Central memory CD4-positive, alpha-beta T cell (primary cell): ENCODE measurements around the gene TBC1D2.
"Not testable (repeated sequence)": the region's sequence is repeated elsewhere in the genome, so short reads cannot be mapped to it uniquely, and the experiment has no call there.

Experiments used
- DNase-seq: peaks from one replicate; pipeline ENCODE4 v3.0.0; 2022

The TBC1D2 gene

GRCh38 chr9:98269652-98270051 is 14.2 kb upstream of the TBC1D2 start:
- not testable (repeated sequence) for DNase-seq

DNA sequence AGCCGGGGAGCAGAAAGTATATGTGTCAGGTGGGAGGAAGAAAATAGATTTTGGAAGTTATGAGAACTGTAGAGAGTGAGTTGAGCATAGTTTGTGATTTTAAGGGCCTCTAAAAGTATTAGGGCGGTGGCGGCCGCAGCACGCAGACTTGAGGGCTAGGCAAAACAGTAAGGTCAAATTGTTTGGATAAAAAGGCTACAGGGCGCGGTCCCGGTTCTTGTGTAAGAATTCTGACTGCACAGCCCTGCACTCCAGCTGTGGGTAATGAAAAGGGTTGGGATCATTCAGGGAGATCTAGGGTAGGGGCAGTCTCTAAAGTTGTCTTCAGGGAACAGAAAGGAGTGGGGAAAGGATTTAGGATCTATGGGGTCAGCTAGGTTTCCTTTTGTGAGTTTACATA is 12.1 kb upstream of the TBC1D2 start:
- DNase-seq, result not testable (repeated sequence)

DNA sequence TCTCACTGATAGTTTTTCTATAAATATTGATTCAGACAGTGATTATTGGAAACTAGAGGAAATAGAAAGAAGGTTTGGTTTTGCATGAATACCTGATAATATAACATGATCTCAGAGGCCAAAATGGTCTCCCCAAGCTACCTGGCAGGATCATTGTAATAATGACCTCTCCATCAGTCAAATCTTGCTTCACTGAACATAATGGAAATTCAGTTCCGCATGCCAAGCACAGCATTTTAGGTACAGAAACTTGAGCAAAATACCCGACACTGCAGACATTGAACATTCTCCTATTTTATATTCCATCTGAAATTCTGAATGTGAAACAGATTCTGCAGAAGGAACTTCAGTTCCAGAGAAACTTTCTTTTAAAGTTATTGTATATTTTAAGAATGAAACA is 9.1 kb upstream of the TBC1D2 start:
- DNase-seq, result no peak

DNA sequence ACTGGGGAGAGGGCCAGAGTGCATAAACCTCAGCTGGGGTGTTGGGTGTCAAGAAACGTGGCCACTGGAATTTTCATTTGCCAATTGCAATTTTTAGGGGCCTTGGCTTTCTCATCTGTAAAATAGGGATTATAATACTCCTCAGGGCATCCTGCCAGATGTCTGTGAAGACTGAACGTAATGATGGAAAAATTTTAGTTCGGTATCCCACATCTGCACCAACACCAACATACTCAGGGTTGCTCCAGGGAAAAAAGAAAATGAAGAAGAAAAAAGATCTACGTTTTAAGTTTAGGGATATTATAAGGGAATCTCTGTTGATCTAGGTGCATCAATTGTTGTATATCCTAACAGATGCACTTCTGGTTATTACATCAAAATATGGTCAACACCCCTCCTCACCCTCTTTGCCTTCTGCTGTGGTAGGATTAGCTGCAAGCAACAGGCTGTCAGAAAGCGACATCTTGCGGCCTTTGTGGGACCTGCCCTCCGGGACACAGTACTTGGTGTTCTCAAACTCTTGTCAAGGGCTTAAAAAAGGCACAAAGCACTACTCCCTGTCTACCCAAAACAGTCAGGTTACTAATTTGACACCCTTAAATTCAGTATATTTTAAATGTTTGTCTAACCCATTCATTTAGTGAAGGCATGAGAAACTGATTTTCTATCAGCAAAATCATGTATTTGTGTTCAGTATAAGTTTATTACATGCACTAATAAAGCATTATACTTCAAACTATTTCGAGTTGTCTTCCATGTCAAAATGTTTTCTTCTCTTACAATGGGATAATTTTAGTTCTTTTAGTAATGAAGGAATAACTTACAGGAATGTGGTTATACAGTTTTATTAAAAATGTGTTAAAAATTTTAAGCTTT is 8.3 kb upstream of the TBC1D2 start:
- DNase-seq, result peak; percentile 72

DNA sequence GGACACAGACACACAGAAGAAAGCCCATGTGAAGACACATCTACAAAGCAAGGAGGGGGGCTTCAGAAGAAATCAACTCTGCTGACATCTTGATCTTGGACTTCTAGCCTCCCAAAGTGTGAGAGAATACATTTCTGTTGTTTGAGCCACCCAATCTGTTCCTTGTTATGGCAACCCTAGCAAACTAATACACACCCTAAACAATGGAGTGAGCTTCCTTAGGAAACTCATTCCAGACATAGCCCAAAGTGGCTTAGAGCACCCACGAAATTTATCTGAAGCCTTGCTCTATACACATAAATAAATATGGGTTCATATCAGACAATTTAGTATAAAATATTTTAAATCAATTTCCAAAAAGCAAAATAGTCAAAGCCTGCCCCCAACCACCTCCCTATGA is 7.6 kb upstream of the TBC1D2 start:
- DNase-seq, result no peak

DNA sequence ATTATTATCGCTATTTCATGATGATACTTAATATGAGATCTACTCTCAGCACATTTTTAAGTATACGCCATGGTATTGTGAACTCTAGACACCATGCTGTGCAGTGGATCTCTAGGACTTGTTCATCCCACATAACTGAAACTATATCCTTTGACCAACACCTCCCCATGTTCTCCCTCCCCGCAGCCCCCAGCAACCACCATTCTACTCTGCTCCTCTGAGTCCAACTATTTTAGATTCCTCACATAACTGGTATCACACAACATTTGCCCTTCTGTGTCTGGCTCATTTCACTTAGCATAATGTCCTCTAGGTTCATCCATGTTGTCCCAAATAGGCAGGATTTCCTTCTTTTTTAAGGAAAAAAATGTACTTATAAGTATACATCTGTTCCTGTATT is 6.6 kb upstream of the TBC1D2 start:
- no peak for DNase-seq

GRCh38 chr9:98260635-98261034 is 5.2 kb upstream of the TBC1D2 start:
- DNase-seq, result no peak

GRCh38 chr9:98259791-98260190 is 4.3 kb upstream of the TBC1D2 start:
- DNase-seq, result no peak

DNA sequence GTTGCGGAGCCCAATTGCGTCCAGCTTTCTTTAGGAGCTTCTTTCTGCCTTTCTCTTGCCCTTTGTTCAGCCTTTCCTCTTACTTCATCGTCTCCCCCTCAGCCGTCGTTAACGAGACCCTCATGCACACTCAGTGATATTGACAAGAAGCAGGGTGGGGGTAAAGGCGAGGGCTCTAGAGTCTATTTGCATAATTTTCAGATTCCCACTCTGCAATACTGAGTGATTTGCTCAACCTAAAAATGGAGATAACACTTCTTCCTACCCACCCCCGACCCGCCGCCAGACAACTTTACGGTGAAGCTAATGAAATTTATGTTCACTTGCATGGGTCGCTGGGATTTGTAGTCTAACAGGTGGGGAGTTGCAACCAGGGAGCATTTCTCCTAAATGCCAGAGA is 1.3 kb upstream of the TBC1D2 start:
- DNase-seq, result peak; percentile 35

GRCh38 chr9:98255061-98255577 is 330 bp downstream of the TBC1D2 start:
- DNase-seq, result no peak

- DNase-seq, result no peak
Observed at GRCh38 chr9:98254228-98255060, 1.0 kb downstream of the TBC1D2 start.

- no peak for DNase-seq
Observed at GRCh38 chr9:98253565-98253964, 1.9 kb downstream of the TBC1D2 start.

GRCh38 chr9:98251551-98251950 is 3.9 kb downstream of the TBC1D2 start:
- DNase-seq, result no peak

- no peak for DNase-seq
Observed at GRCh38 chr9:98249771-98250170, 5.7 kb downstream of the TBC1D2 start.

GRCh38 chr9:98248737-98249474 is 6.5 kb downstream of the TBC1D2 start:
- DNase-seq, result no peak

DNA sequence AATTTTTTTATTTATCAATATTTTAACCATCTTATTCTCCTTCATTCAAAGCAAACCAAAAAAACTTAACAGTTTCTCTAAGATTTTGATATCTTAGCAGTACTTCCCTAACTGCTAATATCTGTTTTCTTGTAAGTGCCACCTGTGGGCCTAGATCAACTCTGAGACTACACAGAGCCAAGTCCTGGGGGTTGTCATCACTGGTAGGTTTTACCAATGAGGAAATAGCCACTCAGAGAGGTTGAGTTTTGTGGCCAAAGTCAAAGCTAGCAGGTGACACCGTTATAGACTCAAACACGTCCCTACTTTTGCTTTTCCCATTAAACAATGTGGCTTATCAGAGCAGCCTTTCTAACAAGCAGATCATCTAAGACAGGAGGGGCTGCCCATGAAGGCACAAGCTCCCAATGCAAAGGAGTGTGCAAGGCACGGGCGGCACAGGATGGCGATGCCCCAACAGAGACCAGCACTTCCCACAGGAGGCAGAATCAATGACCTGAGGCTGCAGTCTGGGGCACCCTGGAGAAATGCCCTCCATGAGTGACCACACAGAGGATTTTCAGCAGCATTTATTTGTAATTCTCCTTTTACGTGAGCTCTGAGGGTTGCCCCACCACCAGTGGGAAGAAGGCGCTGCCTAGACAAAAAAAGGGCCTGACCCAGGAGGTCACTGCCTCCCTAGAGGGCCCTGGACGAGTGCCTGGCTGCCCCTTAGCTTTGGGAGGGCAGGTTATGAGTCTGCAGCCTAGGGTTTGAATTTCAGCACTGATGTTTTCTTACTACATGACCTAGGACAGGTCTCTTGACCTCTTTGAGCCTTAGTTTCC is 7.4 kb downstream of the TBC1D2 start:
- no peak for DNase-seq

- DNase-seq, result no peak
Observed at GRCh38 chr9:98242426-98242825, 13.0 kb downstream of the TBC1D2 start.

GRCh38 chr9:98241357-98242300 is 13.8 kb downstream of the TBC1D2 start:
- no peak for DNase-seq

- no peak for DNase-seq
Observed at GRCh38 chr9:98240475-98240874, 15.0 kb downstream of the TBC1D2 start.

GRCh38 chr9:98236901-98237487 is 18.5 kb downstream of the TBC1D2 start:
- DNase-seq, result no peak
